DMS153 treated with DMSO at 0.1 percent for 48 hours (cell line): ENCODE data around the gene GPAM.

ENCODE experiments used
- DNase-seq: peaks from one replicate; lab custom pipeline; 2025; ENCODE audit not compliant: unreplicated experiment; lab: John Stamatoyannopoulos, UW

The GPAM gene

DNA sequence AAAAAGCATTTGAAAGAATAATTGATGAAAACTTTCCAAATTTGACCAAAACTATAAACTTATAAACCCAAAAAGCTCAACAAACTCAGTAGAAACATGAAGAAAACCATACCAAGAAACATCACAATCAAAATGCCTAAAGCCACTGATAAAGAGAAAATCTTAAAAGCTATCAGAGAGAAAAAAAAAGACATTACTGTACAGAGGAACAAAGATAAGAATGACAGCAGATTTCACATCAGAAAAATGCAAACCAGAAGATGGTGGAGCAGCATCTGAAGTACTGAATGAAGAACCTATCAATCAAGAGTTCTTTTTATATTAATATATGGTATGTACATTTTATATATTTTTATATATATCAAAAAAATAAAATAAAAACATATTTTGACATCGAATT is 2.4 kb upstream of the GPAM start:
- no peak for DNase-seq

DNA sequence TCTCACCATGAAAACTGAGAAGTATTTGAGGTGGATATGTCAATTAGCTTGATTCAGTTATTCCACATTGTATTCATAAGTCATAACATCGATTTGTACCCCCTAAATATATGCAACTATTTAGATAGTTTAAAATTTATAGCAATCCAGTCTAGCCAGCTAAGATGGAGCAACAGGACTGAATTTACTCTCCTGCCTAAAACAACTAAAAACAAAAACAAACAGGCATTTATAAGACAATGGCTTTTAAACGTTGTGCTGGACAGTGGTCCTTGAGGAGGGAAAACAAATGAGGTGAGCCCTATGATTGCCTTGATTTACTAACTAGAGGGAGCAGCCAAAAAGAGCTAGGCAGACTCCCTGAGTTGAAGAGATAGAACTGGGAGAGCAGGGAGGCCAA is 814 bp upstream of the GPAM start:
- DNase-seq = no peak

DNA sequence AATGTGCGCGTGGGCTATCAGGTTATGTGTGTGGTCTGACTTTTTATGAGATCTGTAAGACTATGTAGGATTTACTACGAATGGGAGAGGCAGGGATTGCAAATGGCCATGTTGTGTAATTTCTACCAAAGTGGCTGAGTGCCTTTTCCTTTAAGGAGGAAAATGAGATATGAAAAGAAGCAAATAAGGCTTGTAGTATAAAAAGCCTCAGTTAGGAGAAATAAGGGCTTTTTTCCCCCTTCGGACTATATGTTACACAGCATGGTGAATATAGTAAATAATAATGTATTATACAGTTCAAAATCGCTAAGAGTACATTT is 447 bp upstream of the GPAM start:
- peak; percentile 46 for DNase-seq

DNA sequence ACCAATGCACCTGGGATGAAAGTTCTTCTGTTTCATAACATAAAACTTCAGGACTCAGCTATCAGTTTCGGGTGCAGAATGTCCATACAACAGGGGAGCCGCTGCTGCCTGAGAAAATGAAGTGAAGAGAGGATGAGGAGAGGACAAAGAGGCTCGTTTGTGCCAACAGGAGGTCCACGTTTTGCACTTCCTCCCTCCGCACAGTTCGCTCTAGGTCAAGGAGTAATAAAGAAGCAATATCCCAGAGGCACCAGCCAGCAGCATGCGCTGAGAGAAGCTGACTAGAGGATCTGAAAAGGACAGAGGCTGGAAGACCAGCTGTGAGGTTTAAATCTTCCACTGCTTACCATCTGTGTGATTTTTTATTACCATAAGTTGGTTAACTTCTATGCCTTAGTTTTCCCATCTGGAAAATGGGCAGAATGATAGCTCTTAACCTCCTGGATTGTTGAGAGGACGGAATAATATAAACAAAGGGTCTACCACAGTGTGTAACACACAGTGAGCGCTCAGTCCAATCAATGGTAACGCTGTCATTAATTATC is 709 bp downstream of the GPAM start:
- DNase-seq = no peak

DNA sequence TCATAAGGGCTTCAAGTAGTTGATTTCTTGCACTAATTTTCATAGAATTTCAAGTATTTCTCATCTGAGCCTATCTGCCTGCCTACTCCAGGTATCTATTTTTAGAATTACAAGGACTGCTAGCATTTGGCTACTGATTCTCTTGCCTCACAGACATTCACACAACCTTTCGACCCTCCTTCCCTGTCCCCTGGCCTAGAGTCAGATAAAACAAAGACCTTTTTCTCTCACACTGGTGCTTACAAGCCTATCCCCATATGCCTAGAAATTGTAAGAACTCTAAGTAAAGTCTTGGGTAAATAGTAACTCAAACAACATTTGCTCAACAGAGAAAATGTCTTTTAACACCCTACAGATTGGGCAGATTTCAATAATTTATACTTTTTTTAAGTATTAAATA is 6.3 kb downstream of the GPAM start:
- no peak for DNase-seq

DNA sequence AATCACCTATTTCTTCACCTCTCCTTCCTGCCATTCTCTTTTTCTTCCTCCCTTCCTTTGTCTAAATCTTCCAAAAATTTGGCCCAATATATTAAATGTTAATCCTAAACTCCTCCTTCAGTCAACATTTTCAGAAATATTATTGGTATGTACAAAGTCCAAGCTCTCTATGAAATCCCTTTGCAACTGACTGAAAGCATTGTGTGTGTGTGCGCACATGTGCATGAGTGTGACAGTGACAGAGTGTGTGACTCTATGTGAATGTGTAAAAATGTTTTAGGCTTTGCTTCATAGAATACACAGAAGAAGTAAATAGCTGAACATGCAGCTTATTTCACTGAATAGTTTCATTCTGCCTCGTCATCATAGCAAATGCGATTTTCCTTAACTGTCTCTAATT is 7.0 kb downstream of the GPAM start:
- DNase-seq = no peak

DNA sequence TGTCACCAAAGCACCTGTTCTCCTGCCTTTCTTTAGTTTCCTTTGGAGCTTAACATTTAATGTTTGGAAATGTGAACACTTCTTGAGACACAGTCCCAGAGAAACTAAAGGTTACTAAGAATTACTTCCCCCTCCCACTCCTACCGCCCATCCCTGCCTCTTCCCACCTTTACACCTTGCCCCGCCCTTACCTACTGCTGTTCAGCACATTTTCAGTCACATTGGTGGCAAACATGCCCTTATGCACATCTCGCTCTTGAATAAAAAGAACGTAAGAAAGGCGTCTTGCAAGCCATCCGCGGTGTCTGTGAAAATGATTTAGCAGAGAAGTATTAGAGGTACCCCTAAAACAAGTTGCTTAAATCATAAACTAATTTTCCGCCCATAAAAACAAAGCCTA is 8.2 kb downstream of the GPAM start:
- DNase-seq = no peak

DNA sequence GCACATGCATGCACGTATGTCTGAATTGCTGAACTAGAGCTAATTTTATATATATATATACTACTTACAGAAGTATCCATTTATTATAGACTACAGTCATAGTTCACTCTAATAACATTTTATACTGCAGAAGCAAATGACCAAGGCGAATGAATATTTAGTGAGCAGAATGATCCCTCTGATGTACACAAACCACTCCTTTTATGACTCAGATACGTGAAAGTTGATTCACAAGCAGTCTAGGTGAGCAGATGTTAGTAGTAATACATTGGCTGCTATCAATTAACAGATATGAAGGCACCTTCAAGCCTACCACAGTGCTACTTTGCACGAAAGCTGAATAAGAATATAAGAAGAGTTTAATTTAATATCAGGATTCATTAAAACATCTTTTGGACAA is 10.4 kb downstream of the GPAM start:
- no peak for DNase-seq

DNA sequence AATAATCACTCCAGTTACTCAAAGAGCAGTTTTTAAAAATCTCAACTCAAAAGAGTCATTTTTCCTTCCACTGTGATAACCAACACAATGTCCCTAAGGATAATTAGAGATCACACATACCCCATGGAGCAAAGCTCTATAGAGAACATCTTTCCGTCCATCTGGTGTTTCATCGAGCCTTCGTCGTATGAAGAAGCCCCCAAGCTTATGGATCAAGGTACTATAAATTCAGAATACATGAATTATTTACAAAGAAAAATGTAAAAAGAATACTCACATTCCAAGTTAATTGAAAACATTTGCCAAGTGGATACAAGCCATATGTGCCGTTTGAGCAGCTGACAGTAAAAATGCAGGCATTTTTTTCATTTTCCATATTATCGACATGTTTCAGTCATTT is 14.8 kb downstream of the GPAM start:
- DNase-seq = no peak

DNA sequence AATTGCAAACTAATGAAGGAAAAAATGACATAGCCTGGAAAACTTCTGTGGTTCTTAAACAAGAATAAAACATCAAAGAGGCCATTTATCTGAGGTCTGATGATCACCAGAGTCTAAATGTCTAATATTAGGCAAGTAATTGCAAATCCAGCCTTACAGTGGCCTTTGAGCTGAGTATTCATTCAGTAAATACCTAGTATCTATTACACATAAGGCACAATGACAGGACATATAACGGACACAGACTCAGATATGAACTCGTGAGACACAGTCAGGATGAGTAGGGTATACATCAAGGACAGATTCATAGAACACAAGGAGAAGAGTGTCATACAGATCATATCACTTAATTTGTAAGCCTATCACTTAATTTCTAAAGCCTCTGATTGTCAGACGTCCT is 16.8 kb downstream of the GPAM start:
- DNase-seq = no peak

DNA sequence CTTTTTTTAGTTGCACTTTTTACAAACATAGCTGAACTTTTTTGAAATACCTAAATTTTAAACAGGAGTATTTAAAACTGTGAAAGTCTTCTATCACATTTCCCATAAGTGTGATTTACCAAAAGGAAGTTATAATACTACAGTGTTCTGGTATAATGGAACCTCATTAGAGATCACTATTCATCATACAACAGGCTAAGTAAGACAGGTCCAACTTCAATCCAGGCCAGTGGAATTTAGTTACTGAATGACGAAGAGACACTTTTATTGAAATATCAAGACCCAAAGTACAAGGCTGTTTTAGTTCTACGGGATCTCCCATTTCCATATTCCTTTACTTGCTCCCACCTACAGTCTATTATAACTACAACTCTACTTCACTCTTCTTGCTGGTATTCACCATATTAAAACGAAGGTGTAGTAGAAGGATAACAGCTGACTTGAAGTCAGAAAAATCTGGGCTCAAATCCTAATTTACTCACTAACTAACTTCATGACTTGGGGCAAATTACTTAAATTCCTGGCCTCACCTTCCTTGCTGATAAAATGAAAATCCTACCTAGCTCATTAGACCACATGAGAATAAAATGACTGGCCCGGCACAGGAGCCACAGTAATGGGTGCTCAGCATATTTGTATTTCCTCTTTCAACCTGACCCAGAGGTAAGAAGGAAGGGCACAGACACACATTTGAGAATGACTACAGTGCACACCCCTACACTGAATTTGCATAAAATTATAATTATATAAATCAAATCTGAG is 21.6 kb downstream of the GPAM start:
- DNase-seq = no peak

DNA sequence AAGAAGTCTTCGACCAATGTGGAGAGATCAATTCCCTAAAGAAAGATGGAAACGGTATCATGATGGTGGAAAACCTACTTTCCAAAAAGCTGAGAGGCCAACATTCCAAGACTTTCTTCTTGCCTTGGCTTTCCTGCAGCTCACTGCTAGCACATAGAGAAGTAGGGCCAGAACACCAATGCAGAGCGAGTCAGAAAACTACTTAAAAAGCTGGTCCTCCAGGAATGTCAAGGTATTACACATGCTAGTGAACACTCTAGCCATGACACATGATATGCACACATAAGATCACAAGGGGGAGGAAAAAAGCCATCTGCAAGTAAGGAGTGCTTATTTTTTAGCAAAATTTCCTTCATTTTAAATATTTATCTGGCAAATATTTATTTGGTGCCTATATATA is 22.7 kb downstream of the GPAM start:
- no peak for DNase-seq

DNA sequence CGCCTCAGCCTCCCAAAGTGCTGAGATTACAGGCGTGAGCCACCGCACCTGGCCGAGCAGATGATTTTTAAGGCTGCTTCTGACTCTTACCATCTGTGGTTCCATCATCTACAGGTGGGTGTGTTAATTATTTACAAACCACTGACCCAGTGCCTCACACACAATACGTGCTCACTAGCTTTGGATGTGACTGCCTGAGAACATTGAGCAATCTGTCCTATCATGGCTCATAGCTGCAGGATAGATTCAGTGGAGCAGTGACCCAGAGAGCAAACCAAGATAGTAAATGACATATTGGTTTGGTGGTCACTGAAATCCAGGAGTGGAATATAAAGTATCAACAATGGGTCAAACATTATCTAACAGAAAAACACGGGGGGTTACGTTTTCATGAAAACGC is 24.1 kb downstream of the GPAM start:
- no peak for DNase-seq

DNA sequence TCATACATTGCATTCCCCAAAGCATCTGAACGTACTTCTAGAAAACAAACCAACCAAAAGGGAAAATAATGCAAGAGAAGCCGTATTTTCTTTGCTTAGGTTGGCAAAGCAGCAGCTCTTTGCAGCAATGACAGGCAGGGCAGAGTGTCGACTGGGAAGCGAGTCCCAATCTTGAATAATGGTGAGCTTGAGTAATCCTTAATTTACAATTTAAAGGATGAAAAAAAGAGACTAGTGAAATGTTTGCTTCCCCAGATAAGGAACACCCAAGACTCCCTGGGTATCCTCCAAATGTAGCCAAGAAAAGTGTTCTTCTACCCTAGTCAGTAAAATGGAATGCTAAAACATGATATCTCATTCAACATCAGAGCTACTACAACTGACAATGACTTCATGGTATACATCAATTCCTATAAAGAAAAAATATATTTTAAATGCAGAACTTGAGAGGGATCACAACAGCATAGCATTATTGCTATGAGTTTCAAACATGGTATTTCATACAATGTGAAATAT is 32.0 kb downstream of the GPAM start:
- DNase-seq = no peak

DNA sequence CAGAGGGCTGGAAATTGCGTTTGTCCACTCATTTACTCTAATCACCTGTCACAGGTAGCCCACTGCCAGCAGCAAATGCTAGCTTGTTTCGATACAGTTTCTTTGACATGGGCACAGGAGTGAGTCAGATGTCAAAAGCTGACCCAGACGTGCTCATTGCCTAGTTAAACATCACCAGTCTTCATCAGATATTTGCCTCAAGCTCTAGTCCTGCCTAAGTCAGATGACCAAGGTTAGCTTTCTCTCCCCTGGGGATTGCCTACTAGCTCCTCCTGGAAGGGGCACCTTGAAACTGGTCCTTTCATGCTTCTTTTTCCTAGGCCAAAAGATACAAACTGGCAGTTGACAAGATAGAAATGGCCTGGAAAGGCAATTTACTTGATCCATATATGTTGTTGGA is 35.2 kb downstream of the GPAM start:
- no peak for DNase-seq

DNA sequence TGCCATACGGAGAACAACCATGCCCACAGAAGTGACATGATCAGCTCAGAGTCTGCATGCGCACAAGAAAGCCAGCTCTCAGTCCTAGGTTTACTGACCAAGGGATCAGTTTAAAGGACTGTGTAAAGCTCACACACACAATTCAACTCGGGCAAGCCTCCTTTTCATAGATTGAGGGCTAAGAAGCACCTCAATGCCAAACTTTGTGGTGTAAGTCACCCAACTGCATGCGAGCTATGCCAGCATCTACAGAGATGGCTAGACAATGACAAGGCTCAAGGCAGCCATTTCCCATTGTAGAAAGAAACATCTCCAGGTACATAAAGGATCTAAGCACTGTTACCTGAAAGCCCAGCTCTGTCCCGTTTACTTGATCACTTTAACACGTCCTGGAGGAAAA is 36.8 kb downstream of the GPAM start:
- DNase-seq = no peak

DNA sequence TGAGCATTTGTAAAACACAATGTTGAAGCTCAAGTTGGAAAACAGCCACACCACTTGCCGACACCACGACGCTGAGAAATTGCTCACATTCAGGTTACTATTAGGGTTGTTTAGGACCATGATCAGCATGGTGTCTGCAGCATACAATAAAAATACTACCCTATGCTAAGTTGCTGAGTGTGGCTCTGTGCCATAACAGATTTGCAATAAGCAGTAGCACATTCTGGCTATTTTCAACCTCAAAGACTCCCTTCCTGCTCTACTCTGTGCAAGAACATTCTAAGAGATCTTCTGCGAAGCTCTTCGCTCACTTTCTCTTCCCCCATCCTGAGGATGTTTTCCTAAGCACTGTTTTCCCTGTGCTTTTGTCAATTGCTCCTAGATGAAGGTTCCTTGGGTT is 38.3 kb downstream of the GPAM start:
- DNase-seq = no peak

DNA sequence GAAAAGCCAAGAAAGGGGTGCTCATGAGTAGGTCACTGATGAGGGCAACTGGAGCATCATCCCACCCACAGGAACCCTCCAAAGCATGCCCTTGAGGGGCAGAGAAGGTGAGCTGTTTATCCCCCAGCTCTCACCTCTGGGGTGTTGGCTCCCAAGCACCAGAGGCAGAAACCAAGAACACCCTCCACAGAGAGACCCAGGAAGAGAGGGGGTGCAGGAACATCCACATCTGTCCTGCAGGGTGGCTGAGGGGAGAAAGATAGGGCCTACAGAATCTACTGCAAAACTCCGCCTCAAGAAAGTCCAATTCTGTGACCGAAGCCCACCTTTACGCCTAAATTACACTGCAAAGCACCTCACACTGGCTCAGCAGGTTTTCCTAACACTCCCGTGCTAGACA is 40.1 kb downstream of the GPAM start:
- DNase-seq = no peak

DNA sequence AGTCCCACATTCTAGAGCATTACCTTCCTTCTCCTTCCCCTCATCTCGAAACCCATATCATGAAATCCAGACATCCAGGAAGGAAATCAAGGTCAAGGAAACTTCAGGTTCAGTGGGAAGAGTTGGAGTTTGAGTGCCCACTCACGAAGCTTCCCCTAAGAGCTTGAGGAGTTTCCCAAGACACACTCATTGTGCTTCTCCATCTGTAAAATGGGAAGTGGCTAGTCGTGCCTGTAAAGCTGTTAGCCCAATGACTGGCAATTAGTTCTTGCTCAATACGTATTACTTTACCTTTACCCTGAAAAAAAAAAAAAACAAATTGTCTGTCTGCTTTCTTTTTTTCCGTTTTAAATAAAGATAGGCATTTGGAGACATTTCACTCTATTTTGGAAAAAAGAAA is 42.3 kb downstream of the GPAM start:
- no peak for DNase-seq

DNA sequence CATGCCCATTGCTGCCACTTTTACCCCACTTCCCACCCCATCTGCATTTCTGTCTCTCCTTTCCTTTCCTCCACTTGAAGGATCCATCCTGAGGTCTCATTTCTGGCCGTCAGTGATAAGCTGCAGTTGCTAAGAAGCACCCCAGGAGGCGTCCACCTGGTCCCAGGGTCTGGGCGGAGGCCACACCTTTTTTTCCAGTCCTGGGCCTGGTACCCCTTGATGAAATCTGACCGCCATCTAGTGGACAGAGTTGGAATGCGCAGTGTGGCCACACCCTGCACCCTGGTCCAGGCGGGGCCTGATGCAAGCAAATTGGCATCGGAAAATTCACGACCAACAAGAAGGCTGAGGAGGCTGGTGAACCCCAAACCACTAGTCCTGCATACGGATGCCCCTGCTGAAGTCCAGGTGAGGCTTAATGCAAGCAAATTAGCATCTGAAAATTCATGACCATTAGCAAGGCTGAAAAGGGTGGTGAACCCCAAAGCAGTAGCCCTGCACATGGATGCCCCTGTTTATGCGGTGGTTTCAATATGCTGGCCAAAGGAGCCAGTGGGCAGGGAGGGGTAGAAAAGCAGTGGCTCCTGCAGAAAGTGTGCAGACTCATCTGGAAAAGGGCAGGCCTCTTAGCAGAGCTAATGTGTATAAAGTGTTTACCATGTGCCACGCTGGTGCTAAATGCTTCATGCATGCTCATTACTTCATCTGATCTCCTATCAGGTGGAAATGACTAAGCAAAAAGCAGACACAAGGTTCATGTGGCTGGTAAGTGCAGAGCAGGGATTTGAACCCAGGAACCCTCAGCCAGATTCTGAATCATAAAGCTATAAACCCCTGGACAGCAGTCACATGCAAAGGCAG is 43.2 kb downstream of the GPAM start:
- DNase-seq = peak; percentile 34

DNA sequence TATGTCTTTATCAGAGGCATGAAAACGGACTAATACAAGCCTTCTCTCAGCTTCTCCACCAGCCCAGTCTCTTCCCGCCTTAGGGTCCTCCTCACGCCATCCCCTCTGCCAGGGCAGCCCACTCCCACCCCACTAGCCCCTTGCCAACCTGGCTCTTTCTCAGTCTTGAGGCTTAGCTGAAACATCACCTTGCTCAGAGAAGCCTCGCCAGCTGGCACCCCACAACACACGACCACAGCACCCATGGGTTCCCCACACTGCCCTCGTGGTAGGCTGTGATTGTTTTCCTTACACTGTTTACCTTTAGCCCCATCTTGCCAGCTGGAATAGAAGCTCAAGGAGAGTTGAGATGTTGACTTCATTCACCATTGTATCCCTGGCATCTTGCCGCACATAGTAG is 44.4 kb downstream of the GPAM start:
- no peak for DNase-seq
